ENCODE measurements around the gene TRIM67. TPM values are rescaled to one million over a fixed set of nuclear protein-coding genes. Genes with fewer than 3 reads are reported as not detected.

Gene TRIM67
- total RNA-seq, 1 experiment from 2014 or later: 0.08 TPM

- no peaks in the 10 kb centered on the region for H3K9me3 ChIP-seq (ENCODE audit: control insufficient read depth, insufficient read depth, low read depth, low read length)
- no peak overlapping the region for H3K4me3 ChIP-seq (ENCODE audit: low read depth in 2 of 2, low read length in 2 of 2)
- in situ Hi-C loops (cut with HindIII; ENCODE audit: low pct_unique_long_range_greater_than_20kb, low sequenced_read_pairs): no loop called here
- no peak for ATAC-seq
- DNase-seq (ENCODE audit: low read depth, low spot score): no peak
- H3K27me3 ChIP-seq (ENCODE audit: control insufficient read depth, insufficient read depth, low read length): 0 out of 2 replicates have a peak, but pooled peaks cover 2% of the 10 kb centered on the region
- POLR2A ChIA-PET: no interaction called here
- CTCF ChIA-PET: interaction anchor here (0.9 kb wide), 1 partner anchor 412 kb away, joined by 3 read pairs; no protein-coding TSS in a partner anchor
- 0 out of 2 replicates have a peak, but pooled peaks cover 3% of the 10 kb centered on the region for H3K4me1 ChIP-seq (ENCODE audit: control insufficient read depth, insufficient read depth, low read length)
- intact Hi-C loops (cut with micrococcal nuclease; ENCODE audit: unreplicated experiment): no loop called here
- no peaks in the 10 kb centered on the region for H3K36me3 ChIP-seq (ENCODE audit: control insufficient read depth, insufficient read depth, low read length)
- no peak overlapping the region for H3K27ac ChIP-seq (ENCODE audit: low read length)
- TF ChIP-seq SIN3A (IDR thresholded peaks at IDR 0.05; ENCODE audit: borderline replicate concordance, insufficient read depth, low read depth, low read length) (no peak), TCF7L2 (IDR thresholded peaks at IDR 0.05; ENCODE audit: low read depth, low read length) (no peak), POLR2AphosphoS5 (IDR thresholded peaks at IDR 0.05; ENCODE audit: low read depth, low read length) (no peak), CTCF (IDR thresholded peaks at IDR 0.05) (no peak), REST (IDR thresholded peaks at IDR 0.05; ENCODE audit: insufficient read depth in 1 of 2, low read depth in 2 of 2, low read length in 1 of 2) (no peak)
- no TSS peak for BruUV-seq (replicated peaks)
These were observed 47.7 kb downstream of the TRIM67 start for GRCh38 chr1:231209531-231209930.

GRCh38 chr1:231210126-231210525, 48.3 kb downstream of the TRIM67 start:
- intact Hi-C loops (cut with micrococcal nuclease; ENCODE audit: unreplicated experiment): loop anchor here (5.0 to 10.0 kb wide), 2 partner anchors 293 to 575 kb away; no protein-coding TSS in a partner anchor

More at GRCh38 chr1:231210126-231210525, 48.3 kb downstream of the TRIM67 start:
- Histone ChIP-seq H3K27me3 (ENCODE audit: control insufficient read depth, insufficient read depth, low read length) (no peaks in the 10 kb centered on the region), H3K36me3 (ENCODE audit: control insufficient read depth, insufficient read depth, low read length) (no peaks in the 10 kb centered on the region), H3K9me3 (ENCODE audit: control insufficient read depth, insufficient read depth, low read depth, low read length) (no peaks in the 10 kb centered on the region), H3K4me3 (ENCODE audit: low read depth in 2 of 2, low read length in 2 of 2) (no peak overlapping the region), H3K27ac (ENCODE audit: low read length) (no peak overlapping the region), H3K4me1 (ENCODE audit: control insufficient read depth, insufficient read depth, low read length) (0 out of 2 replicates have a peak, but pooled peaks cover 3% of the 10 kb centered on the region)
- in situ Hi-C loops (cut with HindIII; ENCODE audit: low pct_unique_long_range_greater_than_20kb, low sequenced_read_pairs): no loop called here
- no TSS peak for BruUV-seq (replicated peaks)
- DNase-seq (ENCODE audit: low read depth, low spot score): no peak
- ATAC-seq: no peak
- ChIA-PET POLR2A (no interaction called here), CTCF (interaction anchor here (0.6 to 0.9 kb wide), 4 partner anchors 85 to 778 kb away, joined by 3 to 4 read pairs (median 4); no protein-coding TSS in a partner anchor)
- TF ChIP-seq POLR2AphosphoS5 (IDR thresholded peaks at IDR 0.05; ENCODE audit: low read depth, low read length) (no peak), SIN3A (IDR thresholded peaks at IDR 0.05; ENCODE audit: borderline replicate concordance, insufficient read depth, low read depth, low read length) (no peak), TCF7L2 (IDR thresholded peaks at IDR 0.05; ENCODE audit: low read depth, low read length) (no peak), REST (IDR thresholded peaks at IDR 0.05; ENCODE audit: insufficient read depth in 1 of 2, low read depth in 2 of 2, low read length in 1 of 2) (no peak), CTCF (IDR thresholded peaks at IDR 0.05) (no peak)

Measured in Panc1 (cell line).